ENCODE measurements around the gene CIROP.

The CIROP gene

GRCh38 chr14:23118506-23119362, 13.9 kb upstream of the CIROP start, which contains the start of gene CEBPE:
CEBPE (minus strand) TSS chr14:23119255; CDS start chr14:23119091, 164 bp downstream.
- Histone ChIP-seq H3K9ac (ENCODE audit: low read length) (no peak within 1 kb of the TSS), H3K18ac (ENCODE audit: low read depth in 1 of 2, low read length in 2 of 2) (no peak within 1 kb of the TSS), H3K9me3 (ENCODE audit: control insufficient read depth, low read length) (no peaks in the 10 kb centered on the region), H3K23ac (ENCODE audit: low read length in 2 of 2) (no peak within 1 kb of the TSS), H3K14ac (ENCODE audit: low read length in 2 of 2) (no peak within 1 kb of the TSS), H2BK5ac (ENCODE audit: low read depth, low read length, poor library complexity, severe bottlenecking) (no peak within 1 kb of the TSS), H4K8ac (ENCODE audit: low read length) (no peak within 1 kb of the TSS), H3K4me1 (ENCODE audit: control insufficient read depth, insufficient read depth, low read depth, low read length) (peaks cover 27% of the 10 kb centered on the region), H3K27me3 (ENCODE audit: control insufficient read depth in 1 of 2, insufficient read depth in 1 of 2, low read length in 2 of 2) (no peaks in the 10 kb centered on the region), H3K4me2 (ENCODE audit: low read length, poor library complexity, severe bottlenecking) (no peak within 1 kb of the TSS), H3K79me1 (replicated peaks; ENCODE audit: low read length, poor library complexity, severe bottlenecking) (no peaks in the 10 kb centered on the region), H2AFZ (ENCODE audit: low read depth, low read length) (no peak within 1 kb of the TSS), H4K91ac (ENCODE audit: low read length) (no peak within 1 kb of the TSS), H2BK120ac (ENCODE audit: low read depth, low read length) (no peak within 1 kb of the TSS), H3K4me3 (ENCODE audit: insufficient read depth in 1 of 2, low read depth in 1 of 2, low read length in 2 of 2) (no peak within 1 kb of the TSS), H3K36me3 (ENCODE audit: control insufficient read depth in 1 of 2, insufficient read depth in 2 of 2, low read depth in 1 of 2, low read length in 2 of 2) (no peaks in the 10 kb centered on the region), H3K4ac (ENCODE audit: low read depth in 1 of 2, low read length in 2 of 2) (no peak within 1 kb of the TSS), H2BK15ac (ENCODE audit: low read depth, poor library complexity, severe bottlenecking) (no peak within 1 kb of the TSS), H2AK5ac (ENCODE audit: low read length, severe bottlenecking) (no peak within 1 kb of the TSS), H3K27ac (ENCODE audit: low read length, poor library complexity, severe bottlenecking) (no peak within 1 kb of the TSS), H2BK12ac (ENCODE audit: low read length in 2 of 2) (peak within 1 kb of the TSS in 1 of 2 experiments; percentile 69)
- WGBS: 93% methylated on average over 28 of the region's 32 CpGs
- DNase-seq: no peak

GRCh38 chr14:23117371-23118020, 12.7 kb upstream of the CIROP start:
- Histone ChIP-seq H2BK12ac (ENCODE audit: low read length in 2 of 2) (no peak overlapping the region), H3K9me3 (ENCODE audit: control insufficient read depth, low read length) (no peaks in the 10 kb centered on the region), H3K4me2 (ENCODE audit: low read length, poor library complexity, severe bottlenecking) (no peak overlapping the region), H2BK5ac (ENCODE audit: low read depth, low read length, poor library complexity, severe bottlenecking) (no peak overlapping the region), H2AFZ (ENCODE audit: low read depth, low read length) (no peak overlapping the region), H2BK120ac (ENCODE audit: low read depth, low read length) (no peak overlapping the region), H2BK15ac (ENCODE audit: low read depth, poor library complexity, severe bottlenecking) (no peak overlapping the region), H3K27me3 (ENCODE audit: control insufficient read depth in 1 of 2, insufficient read depth in 1 of 2, low read length in 2 of 2) (no peaks in the 10 kb centered on the region), H3K23ac (ENCODE audit: low read length in 2 of 2) (no peak overlapping the region), H4K8ac (ENCODE audit: low read length) (no peak overlapping the region), H3K18ac (ENCODE audit: low read depth in 1 of 2, low read length in 2 of 2) (no peak overlapping the region), H3K36me3 (ENCODE audit: control insufficient read depth in 1 of 2, insufficient read depth in 2 of 2, low read depth in 1 of 2, low read length in 2 of 2) (no peaks in the 10 kb centered on the region), H4K91ac (ENCODE audit: low read length) (no peak overlapping the region), H3K9ac (ENCODE audit: low read length) (no peak overlapping the region), H3K14ac (ENCODE audit: low read length in 2 of 2) (no peak overlapping the region), H3K27ac (ENCODE audit: low read length, poor library complexity, severe bottlenecking) (no peak overlapping the region), H3K79me1 (replicated peaks; ENCODE audit: low read length, poor library complexity, severe bottlenecking) (no peaks in the 10 kb centered on the region), H3K4me3 (ENCODE audit: insufficient read depth in 1 of 2, low read depth in 1 of 2, low read length in 2 of 2) (no peak overlapping the region), H3K4ac (ENCODE audit: low read depth in 1 of 2, low read length in 2 of 2) (no peak overlapping the region), H3K4me1 (ENCODE audit: control insufficient read depth, insufficient read depth, low read depth, low read length) (peaks cover 37% of the 10 kb centered on the region), H2AK5ac (ENCODE audit: low read length, severe bottlenecking) (no peak overlapping the region)
- WGBS: 95% methylated on average over 32 of the region's 32 CpGs
- no peak for DNase-seq

GRCh38 chr14:23115918-23116317, 11.1 kb upstream of the CIROP start:
- H3K14ac ChIP-seq (ENCODE audit: low read length in 2 of 2): no peak overlapping the region
- no peak overlapping the region for H2AFZ ChIP-seq (ENCODE audit: low read depth, low read length)
- peaks cover 0 to 4% of the 10 kb centered on the region in 2 experiments for H3K27me3 ChIP-seq (ENCODE audit: control insufficient read depth in 1 of 2, insufficient read depth in 1 of 2, low read length in 2 of 2)
- 95% methylated on average over 4 of the region's 5 CpGs for WGBS
- H2BK5ac ChIP-seq (ENCODE audit: low read depth, low read length, poor library complexity, severe bottlenecking): no peak overlapping the region
- no peaks in the 10 kb centered on the region for H3K36me3 ChIP-seq (ENCODE audit: control insufficient read depth in 1 of 2, insufficient read depth in 2 of 2, low read depth in 1 of 2, low read length in 2 of 2)
- peak overlapping the region in 1 of 2 experiments; percentile 45 for H3K4ac ChIP-seq (ENCODE audit: low read depth in 1 of 2, low read length in 2 of 2)
- no peak for DNase-seq
- no peak overlapping the region for H3K27ac ChIP-seq (ENCODE audit: low read length, poor library complexity, severe bottlenecking)
- peaks cover 30% of the 10 kb centered on the region for H3K4me1 ChIP-seq (ENCODE audit: control insufficient read depth, insufficient read depth, low read depth, low read length)
- peak overlapping the region; percentile 28 for H2AK5ac ChIP-seq (ENCODE audit: low read length, severe bottlenecking)
- H4K8ac ChIP-seq (ENCODE audit: low read length): no peak overlapping the region
- H3K9ac ChIP-seq (ENCODE audit: low read length): peak overlapping the region; percentile 62
- H3K4me3 ChIP-seq (ENCODE audit: insufficient read depth in 1 of 2, low read depth in 1 of 2, low read length in 2 of 2): no peak overlapping the region
- H3K18ac ChIP-seq (ENCODE audit: low read depth in 1 of 2, low read length in 2 of 2): peak overlapping the region; percentile 33 to 48
- no peak overlapping the region for H2BK15ac ChIP-seq (ENCODE audit: low read depth, poor library complexity, severe bottlenecking)
- no peak overlapping the region for H2BK120ac ChIP-seq (ENCODE audit: low read depth, low read length)
- no peak overlapping the region for H3K23ac ChIP-seq (ENCODE audit: low read length in 2 of 2)
- H3K79me1 ChIP-seq (replicated peaks; ENCODE audit: low read length, poor library complexity, severe bottlenecking): no peaks in the 10 kb centered on the region
- no peak overlapping the region for H3K4me2 ChIP-seq (ENCODE audit: low read length, poor library complexity, severe bottlenecking)
- H2BK12ac ChIP-seq (ENCODE audit: low read length in 2 of 2): peak overlapping the region; percentile 33 to 74
- no peak overlapping the region for H4K91ac ChIP-seq (ENCODE audit: low read length)
- no peaks in the 10 kb centered on the region for H3K9me3 ChIP-seq (ENCODE audit: control insufficient read depth, low read length)
